Neutrophil (primary cell): ENCODE measurements around the gene TASP1.

Experiments used
- H3K27ac ChIP-seq: fragments of 200-600 bp; sonication (generic); 2 replicates; pipeline ENCODE4 v1.5.1; 2016; ENCODE audit warnings: mild to moderate bottlenecking, moderate library complexity
- H3K27me3 ChIP-seq: fragments of 200-600 bp; sonication (generic); 2 replicates; pipeline ENCODE4 v1.6.0; 2016; ENCODE audit warnings: mild to moderate bottlenecking
- H3K36me3 ChIP-seq: fragments of 200-600 bp; sonication (generic); 2 replicates; pipeline ENCODE4 v1.5.1; 2017
- H3K4me1 ChIP-seq, 2 experiments: fragments of 200-600 bp in 1 of 2; sonication (generic) in 1 of 2; 1 replicate in 1 of 2; 2 replicates in 1 of 2; pipeline versions ENCODE4 v1.5.1 to v1.6.1; 2013 to 2016; ENCODE audit warnings: low read depth in 1 of 2, low read length in 1 of 2, mild to moderate bottlenecking in 1 of 2, moderate library complexity in 1 of 2; ENCODE audit not compliant: control insufficient read depth in 1 of 2, insufficient read depth in 1 of 2
- H3K4me3 ChIP-seq, 2 experiments: fragments of 200-600 bp in 1 of 2; sonication (generic) in 1 of 2; 1 replicate in 1 of 2; 2 replicates in 1 of 2; pipeline ENCODE4 v1.5.1; 2013 to 2016; ENCODE audit warnings: low read depth in 1 of 2, low read length in 1 of 2, mild to moderate bottlenecking in 1 of 2, moderate library complexity in 1 of 2
- H3K9me3 ChIP-seq: fragments of 200-600 bp; sonication (generic); 2 replicates; pipeline ENCODE4 v1.5.1; 2016
- TF ChIP-seq, protein P1 (sequence below): fragments of 200-600 bp; sonication (generic); IDR thresholded peaks from 2 replicates; pipeline ENCODE4 v1.5.1; 2016; ENCODE audit warnings: antibody characterized with exemption

TASP1 gene

DNA sequence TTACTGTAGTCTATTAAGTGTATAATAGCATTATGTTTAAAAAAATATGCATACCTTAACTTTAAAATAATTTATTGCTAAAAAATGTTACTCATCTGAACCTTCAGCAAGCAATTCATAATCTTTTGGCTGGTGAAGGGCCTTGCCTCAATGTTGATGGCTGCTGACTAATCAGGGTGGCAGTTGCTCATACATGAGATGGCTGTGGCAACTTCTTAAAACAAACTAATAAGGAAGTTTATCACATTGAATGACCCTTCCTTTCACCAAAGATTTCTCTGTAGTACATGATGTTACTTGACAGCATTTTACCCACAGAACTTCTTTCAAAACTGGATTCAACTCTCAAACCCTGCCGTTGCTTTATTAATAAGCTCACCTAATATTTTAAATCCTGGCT is 84.0 kb downstream of the TASP1 start:
- TF ChIP-seq, protein P1, sequence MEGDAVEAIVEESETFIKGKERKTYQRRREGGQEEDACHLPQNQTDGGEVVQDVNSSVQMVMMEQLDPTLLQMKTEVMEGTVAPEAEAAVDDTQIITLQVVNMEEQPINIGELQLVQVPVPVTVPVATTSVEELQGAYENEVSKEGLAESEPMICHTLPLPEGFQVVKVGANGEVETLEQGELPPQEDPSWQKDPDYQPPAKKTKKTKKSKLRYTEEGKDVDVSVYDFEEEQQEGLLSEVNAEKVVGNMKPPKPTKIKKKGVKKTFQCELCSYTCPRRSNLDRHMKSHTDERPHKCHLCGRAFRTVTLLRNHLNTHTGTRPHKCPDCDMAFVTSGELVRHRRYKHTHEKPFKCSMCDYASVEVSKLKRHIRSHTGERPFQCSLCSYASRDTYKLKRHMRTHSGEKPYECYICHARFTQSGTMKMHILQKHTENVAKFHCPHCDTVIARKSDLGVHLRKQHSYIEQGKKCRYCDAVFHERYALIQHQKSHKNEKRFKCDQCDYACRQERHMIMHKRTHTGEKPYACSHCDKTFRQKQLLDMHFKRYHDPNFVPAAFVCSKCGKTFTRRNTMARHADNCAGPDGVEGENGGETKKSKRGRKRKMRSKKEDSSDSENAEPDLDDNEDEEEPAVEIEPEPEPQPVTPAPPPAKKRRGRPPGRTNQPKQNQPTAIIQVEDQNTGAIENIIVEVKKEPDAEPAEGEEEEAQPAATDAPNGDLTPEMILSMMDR, result no peak
- no peak overlapping the region for H3K4me3 ChIP-seq
- H3K36me3 ChIP-seq, result no peaks in the 10 kb centered on the region
- H3K27me3 ChIP-seq, result no peaks in the 10 kb centered on the region
- no peaks in the 10 kb centered on the region for H3K9me3 ChIP-seq
- no peaks in the 10 kb centered on the region for H3K4me1 ChIP-seq
- H3K27ac ChIP-seq, result no peak overlapping the region

DNA sequence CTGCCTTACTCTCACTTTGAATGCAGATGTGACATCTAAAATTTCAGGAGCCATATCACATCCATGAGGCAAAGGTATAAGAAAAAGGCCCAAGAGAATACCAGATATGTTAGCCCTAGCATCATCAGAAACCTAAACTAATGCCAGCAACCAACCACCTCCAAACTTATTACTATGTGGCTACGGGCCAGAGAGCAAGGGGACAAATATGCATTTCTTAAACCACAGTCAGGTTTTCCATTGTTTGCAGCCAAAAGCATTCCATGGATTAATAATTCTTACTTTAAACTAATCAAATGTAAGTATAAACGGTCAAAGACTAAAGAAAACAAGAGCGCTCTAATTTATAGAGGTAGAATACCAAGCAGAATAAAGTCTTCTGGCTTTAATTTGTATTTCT is 84.7 kb downstream of the TASP1 start:
- H3K4me3 ChIP-seq, result no peak overlapping the region
- no peaks in the 10 kb centered on the region for H3K4me1 ChIP-seq
- TF ChIP-seq, protein P1, result no peak
- no peaks in the 10 kb centered on the region for H3K27me3 ChIP-seq
- H3K27ac ChIP-seq, result no peak overlapping the region
- no peaks in the 10 kb centered on the region for H3K36me3 ChIP-seq
- no peaks in the 10 kb centered on the region for H3K9me3 ChIP-seq

DNA sequence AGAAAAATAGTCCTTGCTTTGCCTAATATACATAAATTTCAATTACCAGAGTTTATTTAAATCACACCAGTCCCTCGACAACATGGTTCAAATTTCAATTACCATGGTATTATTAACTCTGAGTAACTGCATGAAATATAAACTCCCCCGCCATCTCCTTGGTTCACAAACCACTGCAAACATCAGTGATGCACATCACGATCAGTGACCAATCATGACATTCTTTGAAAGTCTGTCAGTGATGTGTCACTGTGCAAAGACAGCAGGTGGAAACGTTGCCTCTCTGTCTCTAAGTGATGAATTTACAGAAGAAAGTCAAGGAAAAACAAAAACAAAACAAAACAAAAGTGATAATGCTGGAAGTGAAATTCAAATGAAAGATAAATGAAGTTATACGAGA is 86.7 kb downstream of the TASP1 start:
- Histone ChIP-seq H3K4me3 (no peak overlapping the region), H3K9me3 (no peaks in the 10 kb centered on the region), H3K27ac (no peak overlapping the region), H3K36me3 (no peaks in the 10 kb centered on the region), H3K4me1 (no peaks in the 10 kb centered on the region), H3K27me3 (no peaks in the 10 kb centered on the region)
- TF ChIP-seq, protein P1, result no peak

DNA sequence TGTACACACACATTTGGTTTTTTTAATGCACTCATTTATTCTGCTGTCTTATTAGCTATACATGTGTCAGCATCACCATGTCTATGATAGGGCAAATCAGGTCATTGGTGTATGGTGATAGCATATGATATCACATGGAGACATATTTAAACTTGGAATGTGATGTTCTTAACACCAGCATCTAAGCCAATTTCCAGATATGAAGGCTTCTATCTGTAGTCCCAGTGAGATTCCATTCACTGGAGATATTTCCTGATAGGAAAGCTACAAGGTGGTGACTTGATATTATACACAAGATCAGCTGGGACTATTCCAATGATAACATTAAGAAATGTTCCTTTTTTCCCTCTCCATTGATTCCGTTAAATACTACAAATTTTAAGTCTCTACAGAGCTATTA is 89.3 kb downstream of the TASP1 start:
- TF ChIP-seq, protein P1, result no peak
- Histone ChIP-seq H3K36me3 (no peaks in the 10 kb centered on the region), H3K27ac (no peak overlapping the region), H3K4me1 (no peaks in the 10 kb centered on the region), H3K27me3 (no peaks in the 10 kb centered on the region), H3K9me3 (no peaks in the 10 kb centered on the region), H3K4me3 (no peak overlapping the region)

DNA sequence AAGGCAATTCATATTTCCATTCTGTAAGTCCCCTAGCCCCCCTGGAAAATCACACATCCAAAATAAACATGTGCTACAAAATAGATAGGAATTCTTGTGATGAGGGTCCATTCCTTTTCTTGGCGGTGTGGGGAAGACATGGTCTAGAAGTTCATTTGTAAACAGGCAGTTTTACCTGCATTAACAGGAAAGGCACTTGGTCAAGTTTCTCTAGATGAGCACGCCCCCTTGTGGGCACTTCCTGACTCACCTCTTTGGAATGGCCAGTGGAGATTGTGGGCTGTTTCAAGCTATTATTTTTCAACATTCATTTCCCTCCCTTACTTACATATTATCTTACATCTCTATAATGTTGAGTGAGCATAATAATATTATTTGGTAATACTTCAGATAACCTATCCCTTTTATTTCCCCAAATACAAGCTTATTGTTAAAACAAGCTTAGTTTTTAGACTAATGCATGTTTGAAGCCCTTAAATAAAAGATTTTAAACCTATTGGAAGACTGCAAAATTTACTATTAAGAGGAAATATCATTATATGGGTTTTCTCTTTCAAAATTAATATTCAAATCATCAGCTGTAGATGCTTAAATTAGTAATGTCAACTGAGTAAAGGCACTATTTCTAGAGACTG is 92.1 kb downstream of the TASP1 start:
- no peaks in the 10 kb centered on the region for H3K4me1 ChIP-seq
- no peaks in the 10 kb centered on the region for H3K9me3 ChIP-seq
- no peak overlapping the region for H3K27ac ChIP-seq
- TF ChIP-seq, protein P1, result peak; percentile 60
- no peaks in the 10 kb centered on the region for H3K27me3 ChIP-seq
- H3K36me3 ChIP-seq, result no peaks in the 10 kb centered on the region
- H3K4me3 ChIP-seq, result no peak overlapping the region
